ENCODE measurements around the gene JMJD1C. TPM values are rescaled to one million over a fixed set of nuclear protein-coding genes. Genes with fewer than 3 reads are reported as not detected.

The JMJD1C gene
- total RNA-seq, 1 donor: 572 TPM

- Histone ChIP-seq H3K4me1 (ENCODE audit: insufficient read depth, low read length) (peaks cover 4% of the 10 kb centered on the region), H3K4me3 (ENCODE audit: low read length) (no peak overlapping the region), H3K27me3 (ENCODE audit: insufficient read depth, low read length) (no peaks in the 10 kb centered on the region), H3K9me3 (ENCODE audit: low read depth, low read length) (no peaks in the 10 kb centered on the region)
Measured at GRCh38 chr10:63128443-63128842, 337.3 kb downstream of the JMJD1C start.

- Histone ChIP-seq H3K27me3 (ENCODE audit: insufficient read depth, low read length) (no peaks in the 10 kb centered on the region), H3K9me3 (ENCODE audit: low read depth, low read length) (no peaks in the 10 kb centered on the region), H3K4me3 (ENCODE audit: low read length) (no peak overlapping the region), H3K4me1 (ENCODE audit: insufficient read depth, low read length) (no peaks in the 10 kb centered on the region)
Measured at GRCh38 chr10:63125459-63125858, 340.3 kb downstream of the JMJD1C start.

DNA sequence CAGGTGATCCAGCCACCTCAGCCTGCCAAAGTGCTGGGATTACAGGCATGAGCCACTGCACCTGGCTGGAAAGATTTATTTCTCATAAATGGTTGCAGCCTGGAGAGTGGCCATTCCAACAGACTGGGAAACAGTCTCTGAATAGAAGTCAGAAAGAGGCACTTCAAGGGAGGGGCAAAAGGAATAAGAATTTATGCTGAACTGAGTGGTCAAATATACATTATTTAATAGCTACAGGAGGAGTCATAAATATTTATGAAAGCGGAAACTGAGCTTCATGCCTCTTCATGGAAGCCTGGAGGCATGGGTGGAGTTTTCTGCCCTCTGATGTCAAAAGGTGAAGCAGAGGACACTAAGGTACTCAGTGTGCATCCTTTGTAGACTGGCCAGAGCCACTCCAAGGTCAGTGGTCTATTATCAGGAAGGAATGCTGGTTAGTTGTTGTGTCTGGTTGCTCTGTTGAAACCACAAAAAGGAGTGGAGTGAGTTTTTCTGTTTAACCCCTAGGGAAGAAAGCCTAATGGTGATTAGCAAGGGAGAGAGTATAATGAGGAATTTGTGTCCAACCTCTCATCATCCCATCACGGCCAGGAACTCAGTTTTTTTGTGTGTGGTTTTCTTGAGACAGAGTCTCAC, 341.9 kb downstream of the JMJD1C start:
- no peaks in the 10 kb centered on the region for H3K9me3 ChIP-seq (ENCODE audit: low read depth, low read length)
- H3K4me1 ChIP-seq (ENCODE audit: insufficient read depth, low read length): no peaks in the 10 kb centered on the region
- H3K27me3 ChIP-seq (ENCODE audit: insufficient read depth, low read length): no peaks in the 10 kb centered on the region
- no peak overlapping the region for H3K4me3 ChIP-seq (ENCODE audit: low read length)

GRCh38 chr10:63120554-63120953, 345.2 kb downstream of the JMJD1C start:
- no peaks in the 10 kb centered on the region for H3K4me1 ChIP-seq (ENCODE audit: insufficient read depth, low read length)
- no peaks in the 10 kb centered on the region for H3K27me3 ChIP-seq (ENCODE audit: insufficient read depth, low read length)
- no peak overlapping the region for H3K4me3 ChIP-seq (ENCODE audit: low read length)
- no peaks in the 10 kb centered on the region for H3K9me3 ChIP-seq (ENCODE audit: low read depth, low read length)

GRCh38 chr10:63119041-63119440, 346.7 kb downstream of the JMJD1C start:
- Histone ChIP-seq H3K27me3 (ENCODE audit: insufficient read depth, low read length) (no peaks in the 10 kb centered on the region), H3K4me1 (ENCODE audit: insufficient read depth, low read length) (peaks cover 5% of the 10 kb centered on the region), H3K4me3 (ENCODE audit: low read length) (no peak overlapping the region), H3K9me3 (ENCODE audit: low read depth, low read length) (no peaks in the 10 kb centered on the region)

Other genes starting within 250 kb of the JMJD1C start
- gene REEP3, start 55.4 kb upstream of the JMJD1C start, total RNA-seq: 8.0 TPM